GM21737 (cell line): ENCODE results near the gene MINDY2.
"Not testable (repeated sequence)": the region's sequence is repeated elsewhere in the genome, so short reads cannot be mapped to it uniquely, and the experiment has no call there.

ENCODE experiments used
- ATAC-seq: cut with Tn5 transposase; IDR thresholded peaks from one replicate; pipeline ENCODE4 v1.9.1; 2021; ENCODE audit warnings: mild to moderate bottlenecking, moderate library complexity; ENCODE audit not compliant: unreplicated experiment

Gene MINDY2

GRCh38 chr15:58876306-58877106, 105.4 kb downstream of the MINDY2 start:
- no peak for ATAC-seq

GRCh38 chr15:58877999-58878825, 107.1 kb downstream of the MINDY2 start:
- no peak for ATAC-seq

GRCh38 chr15:58880320-58880719, 109.2 kb downstream of the MINDY2 start:
- no peak for ATAC-seq

GRCh38 chr15:58882243-58882642, 111.1 kb downstream of the MINDY2 start:
- no peak for ATAC-seq

GRCh38 chr15:58883926-58884325, 112.8 kb downstream of the MINDY2 start:
- ATAC-seq = not testable (repeated sequence)

- ATAC-seq = no peak
These were observed 115.8 kb downstream of the MINDY2 start for GRCh38 chr15:58886921-58887320.

- no peak for ATAC-seq
These were observed 118.3 kb downstream of the MINDY2 start for GRCh38 chr15:58889363-58889762.

GRCh38 chr15:58898150-58898680, 127.1 kb downstream of the MINDY2 start:
- no peak for ATAC-seq

GRCh38 chr15:58900631-58901030, 129.5 kb downstream of the MINDY2 start:
- ATAC-seq = no peak

- ATAC-seq = no peak
These were observed 137.6 kb downstream of the MINDY2 start for GRCh38 chr15:58908550-58909309.

GRCh38 chr15:58909616-58910015, 138.5 kb downstream of the MINDY2 start:
- ATAC-seq = no peak

GRCh38 chr15:58910456-58910855, 139.4 kb downstream of the MINDY2 start:
- no peak for ATAC-seq
